BLaER1 (cell line): Measurements from ENCODE around the gene TMTC2.
"Not testable (repeated sequence)": the region's sequence is repeated elsewhere in the genome, so short reads cannot be mapped to it uniquely, and the experiment has no call there.

Source experiments
- H3K27ac ChIP-seq: shearing (Covaris generic); formaldehyde crosslinking; 2 replicates; pipeline ENCODE4 v1.8.1; 2022
- H3K27me3 ChIP-seq: shearing (Covaris generic); formaldehyde crosslinking; 2 replicates; pipeline ENCODE4 v1.8.1; 2022
- H3K36me3 ChIP-seq: shearing (Covaris generic); formaldehyde crosslinking; 2 replicates; pipeline ENCODE4 v1.8.1; 2022
- H3K4me1 ChIP-seq: shearing (Covaris generic); formaldehyde crosslinking; 2 replicates; pipeline ENCODE4 v1.8.1; 2022
- H3K4me2 ChIP-seq: shearing (Covaris generic); formaldehyde crosslinking; 2 replicates; pipeline ENCODE4 v1.8.1; 2022
- H3K4me3 ChIP-seq: shearing (Covaris generic); formaldehyde crosslinking; 2 replicates; pipeline ENCODE4 v1.8.1; 2022
- H3K9ac ChIP-seq: shearing (Covaris generic); formaldehyde crosslinking; 2 replicates; pipeline ENCODE4 v1.8.1; 2022
- H3K9me3 ChIP-seq: shearing (Covaris generic); formaldehyde crosslinking; 2 replicates; pipeline ENCODE4 v1.8.1; 2022
- H4K20me1 ChIP-seq: shearing (Covaris generic); formaldehyde crosslinking; 2 replicates; pipeline ENCODE4 v1.8.1; 2022
- Cebpa-rat ChIP-seq: shearing (Covaris generic); IDR thresholded peaks from 2 replicates; pipeline ENCODE4 v1.8.1; 2022

TMTC2 gene

DNA sequence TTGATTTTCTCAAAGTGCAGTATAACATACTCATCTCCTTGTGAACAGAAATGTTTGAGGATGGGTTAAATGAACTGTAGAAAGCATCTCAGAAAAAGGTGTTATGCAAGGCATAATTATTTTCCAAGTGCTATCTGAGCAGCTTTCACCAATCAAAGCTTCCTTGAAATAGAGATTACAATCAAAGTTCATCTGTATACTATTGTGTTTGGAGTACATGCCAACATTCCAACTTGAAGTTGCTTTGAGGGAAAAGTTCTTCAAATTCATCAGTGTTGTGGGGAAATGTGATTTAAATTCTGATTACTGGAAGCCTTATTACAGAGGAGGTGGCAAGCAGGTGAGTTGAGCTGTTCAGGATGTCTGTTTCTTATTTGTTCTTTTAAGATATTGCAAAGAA, 68.2 kb downstream of the TMTC2 start:
- H3K27ac ChIP-seq = no peak overlapping the region
- no peak overlapping the region for H3K9ac ChIP-seq
- no peaks in the 10 kb centered on the region for H3K4me1 ChIP-seq
- no peak overlapping the region for H3K4me2 ChIP-seq
- H3K27me3 ChIP-seq = no peaks in the 10 kb centered on the region
- no peak for TF ChIP-seq Cebpa-rat
- no peaks in the 10 kb centered on the region for H4K20me1 ChIP-seq
- no peak overlapping the region for H3K4me3 ChIP-seq
- H3K36me3 ChIP-seq = no peaks in the 10 kb centered on the region
- H3K9me3 ChIP-seq = no peaks in the 10 kb centered on the region

DNA sequence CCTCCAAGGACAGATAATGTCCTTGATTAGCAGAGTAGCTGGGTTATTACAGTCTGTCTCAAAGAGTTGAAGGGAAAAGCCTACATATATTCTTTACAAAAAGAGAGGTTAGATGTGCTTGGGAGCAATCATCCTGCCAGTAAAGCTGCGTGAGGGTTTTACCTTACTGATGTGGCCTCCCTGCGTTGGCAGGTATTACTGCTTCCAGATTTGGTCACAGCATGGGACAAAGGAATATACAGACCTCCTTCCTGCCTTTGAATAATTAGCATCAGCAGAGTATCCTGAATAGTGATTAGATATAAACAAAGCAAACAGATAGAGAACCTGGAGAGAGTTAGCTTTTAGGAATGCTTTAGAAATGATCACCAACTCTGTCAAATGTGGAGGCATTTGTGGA, 69.6 kb downstream of the TMTC2 start:
- no peaks in the 10 kb centered on the region for H3K36me3 ChIP-seq
- no peak overlapping the region for H3K4me2 ChIP-seq
- no peaks in the 10 kb centered on the region for H3K27me3 ChIP-seq
- no peaks in the 10 kb centered on the region for H3K9me3 ChIP-seq
- no peak overlapping the region for H3K9ac ChIP-seq
- no peak overlapping the region for H3K27ac ChIP-seq
- no peaks in the 10 kb centered on the region for H4K20me1 ChIP-seq
- H3K4me1 ChIP-seq = no peaks in the 10 kb centered on the region
- no peak overlapping the region for H3K4me3 ChIP-seq
- no peak for TF ChIP-seq Cebpa-rat

DNA sequence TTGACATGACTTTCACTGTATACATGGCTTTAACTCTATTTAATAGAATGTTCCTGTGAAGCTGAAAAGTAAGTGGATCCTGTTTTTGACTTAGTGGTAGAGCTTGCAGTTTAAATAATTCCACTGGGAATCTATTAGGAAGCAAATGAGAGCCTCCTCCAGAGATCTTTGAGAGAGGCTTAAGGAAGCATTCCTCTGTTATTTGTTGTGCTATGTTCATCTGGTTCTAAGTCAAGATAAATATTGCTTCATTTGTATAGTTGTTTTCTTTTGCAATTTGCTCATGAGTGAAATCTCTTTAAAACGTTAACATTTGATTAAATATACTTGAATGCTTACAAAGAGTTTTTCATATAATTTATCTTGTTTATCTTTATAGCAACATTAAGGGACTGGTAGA, 70.4 kb downstream of the TMTC2 start:
- Histone ChIP-seq H3K27ac (no peak overlapping the region), H3K4me3 (no peak overlapping the region), H3K36me3 (no peaks in the 10 kb centered on the region), H3K4me1 (no peaks in the 10 kb centered on the region), H3K9ac (no peak overlapping the region), H3K9me3 (no peaks in the 10 kb centered on the region), H3K4me2 (no peak overlapping the region), H3K27me3 (no peaks in the 10 kb centered on the region), H4K20me1 (no peaks in the 10 kb centered on the region)
- no peak for TF ChIP-seq Cebpa-rat

GRCh38 chr12:82757656-82758055, 71.0 kb downstream of the TMTC2 start:
- H3K4me1 ChIP-seq = no peaks in the 10 kb centered on the region
- no peak overlapping the region for H3K9ac ChIP-seq
- no peaks in the 10 kb centered on the region for H3K9me3 ChIP-seq
- no peak overlapping the region for H3K27ac ChIP-seq
- no peak overlapping the region for H3K4me3 ChIP-seq
- no peaks in the 10 kb centered on the region for H3K36me3 ChIP-seq
- no peaks in the 10 kb centered on the region for H3K27me3 ChIP-seq
- TF ChIP-seq Cebpa-rat = no peak
- H3K4me2 ChIP-seq = no peak overlapping the region
- H4K20me1 ChIP-seq = no peaks in the 10 kb centered on the region

DNA sequence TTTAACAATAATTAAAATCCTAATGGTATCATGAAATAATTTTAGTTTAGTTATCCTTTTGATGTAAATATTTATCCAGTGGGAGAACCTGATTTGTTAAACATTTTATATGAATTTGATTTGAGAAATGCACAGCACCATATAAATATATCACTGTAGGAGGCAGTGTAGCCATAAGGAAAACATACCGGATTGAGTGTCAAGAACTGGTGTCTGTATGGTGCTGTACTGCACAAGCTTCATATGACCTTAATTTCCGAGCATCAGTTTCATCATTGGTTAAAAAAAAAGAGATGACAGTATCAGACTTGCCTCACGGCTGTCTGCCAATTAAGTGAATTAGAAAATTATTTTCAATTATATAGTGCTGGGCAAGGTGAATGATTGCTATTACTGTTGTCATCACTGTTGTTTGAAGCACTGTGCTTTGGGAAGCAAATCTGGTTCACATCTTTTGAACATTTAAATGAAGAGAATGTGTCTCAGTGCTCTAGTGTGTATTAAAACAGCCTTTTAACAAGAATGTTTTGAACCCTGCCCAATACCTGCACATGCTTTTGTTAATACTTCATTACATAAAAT, 72.1 kb downstream of the TMTC2 start:
- H4K20me1 ChIP-seq = no peaks in the 10 kb centered on the region
- H3K36me3 ChIP-seq = no peaks in the 10 kb centered on the region
- no peak overlapping the region for H3K4me2 ChIP-seq
- H3K4me1 ChIP-seq = no peaks in the 10 kb centered on the region
- TF ChIP-seq Cebpa-rat = no peak
- H3K4me3 ChIP-seq = no peak overlapping the region
- H3K27me3 ChIP-seq = no peaks in the 10 kb centered on the region
- H3K27ac ChIP-seq = no peak overlapping the region
- H3K9ac ChIP-seq = no peak overlapping the region
- H3K9me3 ChIP-seq = no peaks in the 10 kb centered on the region

- no peak for TF ChIP-seq Cebpa-rat
- Histone ChIP-seq H3K27me3 (no peaks in the 10 kb centered on the region), H3K4me2 (no peak overlapping the region), H3K9me3 (no peaks in the 10 kb centered on the region), H3K9ac (no peak overlapping the region), H3K4me1 (no peaks in the 10 kb centered on the region), H3K36me3 (no peaks in the 10 kb centered on the region), H3K4me3 (no peak overlapping the region), H3K27ac (no peak overlapping the region), H4K20me1 (no peaks in the 10 kb centered on the region)
Observed at GRCh38 chr12:82760423-82760822, 73.7 kb downstream of the TMTC2 start.

DNA sequence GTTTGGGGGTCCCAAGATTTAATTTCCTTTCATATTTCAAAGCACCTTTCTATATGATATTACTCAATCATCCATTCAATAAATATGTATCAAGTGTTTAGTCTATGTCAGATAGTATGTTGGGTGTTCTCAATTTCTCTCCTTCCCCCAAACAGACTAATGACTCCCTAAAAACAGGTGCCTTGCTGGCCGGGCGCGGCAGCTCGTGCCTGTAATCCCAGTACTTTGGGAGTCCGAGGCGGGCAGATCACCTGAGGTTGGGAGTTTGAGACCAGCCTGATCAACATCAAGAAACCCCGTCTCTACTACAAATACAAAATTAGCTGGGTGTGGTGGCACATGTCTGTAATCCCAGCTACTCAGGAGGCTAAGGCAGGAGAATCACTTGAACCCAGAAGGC, 78.5 kb downstream of the TMTC2 start:
- not testable (repeated sequence) for H3K9ac ChIP-seq, H4K20me1 ChIP-seq, H3K9me3 ChIP-seq, H3K4me2 ChIP-seq, H3K27ac ChIP-seq, H3K4me3 ChIP-seq, H3K27me3 ChIP-seq, H3K36me3 ChIP-seq, H3K4me1 ChIP-seq

DNA sequence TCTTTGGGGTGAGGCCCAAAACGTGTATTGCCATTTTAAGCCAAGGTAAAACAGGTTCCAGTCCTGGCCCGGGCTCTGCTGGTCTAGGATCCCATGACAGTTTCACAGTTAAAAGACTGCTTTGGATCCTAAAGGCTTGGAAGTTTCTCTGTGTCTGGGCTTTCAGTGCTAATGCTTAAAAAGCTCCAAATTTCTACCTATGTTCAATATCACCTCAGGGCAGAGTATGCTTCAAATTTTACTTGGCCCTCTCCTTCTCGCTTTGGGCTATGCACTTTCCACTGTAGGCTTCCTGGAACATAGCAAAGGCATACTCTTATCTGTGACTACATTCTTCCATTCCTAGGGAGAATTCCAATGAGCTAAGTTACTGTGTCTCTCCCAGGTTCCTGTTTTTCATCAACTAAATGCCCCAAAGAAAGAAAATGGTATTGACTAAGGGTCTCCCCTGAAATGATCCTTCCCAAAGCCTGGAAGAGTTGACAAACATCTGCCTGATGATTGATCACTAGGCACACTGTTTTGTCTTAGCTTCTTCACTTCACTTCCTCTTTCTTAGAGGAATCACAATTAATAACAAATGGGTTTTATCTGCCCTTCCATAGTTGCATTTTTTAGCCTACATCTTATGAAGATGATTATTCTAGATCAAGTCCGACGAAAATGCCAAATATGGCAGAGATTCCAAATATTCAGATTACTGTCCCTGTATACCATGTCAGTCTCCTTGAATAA, 79.4 kb downstream of the TMTC2 start:
- no peaks in the 10 kb centered on the region for H3K27me3 ChIP-seq
- H3K36me3 ChIP-seq = no peaks in the 10 kb centered on the region
- no peak overlapping the region for H3K4me3 ChIP-seq
- H3K27ac ChIP-seq = no peak overlapping the region
- H3K9me3 ChIP-seq = no peaks in the 10 kb centered on the region
- no peak overlapping the region for H3K9ac ChIP-seq
- H3K4me2 ChIP-seq = no peak overlapping the region
- no peak for TF ChIP-seq Cebpa-rat
- no peaks in the 10 kb centered on the region for H4K20me1 ChIP-seq
- H3K4me1 ChIP-seq = no peaks in the 10 kb centered on the region

GRCh38 chr12:82774666-82775065, 88.0 kb downstream of the TMTC2 start:
- no peaks in the 10 kb centered on the region for H3K9me3 ChIP-seq
- H3K27ac ChIP-seq = no peak overlapping the region
- H3K4me2 ChIP-seq = no peak overlapping the region
- H3K4me1 ChIP-seq = no peaks in the 10 kb centered on the region
- no peaks in the 10 kb centered on the region for H4K20me1 ChIP-seq
- H3K27me3 ChIP-seq = no peaks in the 10 kb centered on the region
- H3K9ac ChIP-seq = no peak overlapping the region
- no peak overlapping the region for H3K4me3 ChIP-seq
- H3K36me3 ChIP-seq = no peaks in the 10 kb centered on the region
- no peak for TF ChIP-seq Cebpa-rat

DNA sequence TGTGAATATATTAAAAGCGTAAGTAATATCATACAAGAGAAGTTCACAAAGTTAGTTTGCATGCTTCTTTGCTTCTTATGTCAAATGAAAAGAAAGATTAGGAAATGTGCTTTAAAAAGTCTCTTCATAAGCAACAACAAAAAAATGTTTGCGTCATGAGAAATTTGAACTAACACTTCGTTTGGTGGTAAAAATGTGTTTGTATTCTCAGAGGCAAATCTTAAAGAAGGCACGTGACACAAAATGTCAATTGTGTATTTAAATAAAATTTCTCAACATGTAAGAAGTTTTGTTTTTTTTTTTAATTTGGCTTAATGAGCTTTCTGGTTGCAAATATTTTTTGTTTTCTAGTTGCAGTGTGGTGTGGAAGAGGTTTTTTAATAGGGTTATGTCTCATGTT, 93.8 kb downstream of the TMTC2 start:
- Histone ChIP-seq H3K9me3 (no peaks in the 10 kb centered on the region), H3K9ac (no peak overlapping the region), H3K4me2 (no peak overlapping the region), H3K27ac (no peak overlapping the region), H4K20me1 (no peaks in the 10 kb centered on the region), H3K4me3 (no peak overlapping the region), H3K4me1 (no peaks in the 10 kb centered on the region), H3K36me3 (no peaks in the 10 kb centered on the region), H3K27me3 (no peaks in the 10 kb centered on the region)
- TF ChIP-seq Cebpa-rat = no peak
